ENCODE results near the gene MGMT.

Gene MGMT

GRCh38 chr10:129522041-129522585 lies 55.1 kb downstream of the MGMT start:
- no peak for DNase-seq

DNA sequence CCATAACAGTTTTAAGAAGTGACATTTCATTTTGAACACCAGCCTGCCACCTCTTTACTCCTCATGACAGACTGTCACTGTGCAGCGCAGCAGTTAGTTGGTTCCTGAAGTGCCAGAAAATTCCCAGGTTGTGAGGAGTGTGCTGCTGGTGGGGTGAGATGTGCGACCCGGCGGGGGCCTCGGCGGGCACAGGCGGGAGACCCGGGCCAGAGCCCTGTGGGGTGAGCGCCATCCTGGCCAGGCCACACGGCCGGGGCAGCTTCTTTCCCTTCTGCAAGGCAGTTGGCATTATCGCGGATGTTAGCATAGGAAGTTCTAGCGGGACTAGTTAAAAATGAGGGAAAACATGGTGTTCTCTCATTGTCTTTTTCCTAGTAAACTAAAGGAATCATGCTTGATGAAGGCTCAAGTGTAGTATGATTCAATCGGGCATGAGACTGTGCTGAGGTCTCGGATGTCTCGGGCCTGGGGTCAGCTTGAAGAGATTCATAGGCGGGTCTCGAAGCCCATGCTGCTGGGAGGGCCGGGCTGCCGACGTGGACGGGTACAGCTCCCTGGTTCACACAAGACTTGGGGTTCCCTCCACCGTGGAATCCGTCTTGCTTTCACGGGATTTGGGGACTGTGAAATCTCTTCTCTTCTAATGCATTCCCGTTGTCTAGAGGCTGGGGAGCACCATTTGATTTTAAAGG lies 56.1 kb downstream of the MGMT start:
- DNase-seq = no peak

DNA sequence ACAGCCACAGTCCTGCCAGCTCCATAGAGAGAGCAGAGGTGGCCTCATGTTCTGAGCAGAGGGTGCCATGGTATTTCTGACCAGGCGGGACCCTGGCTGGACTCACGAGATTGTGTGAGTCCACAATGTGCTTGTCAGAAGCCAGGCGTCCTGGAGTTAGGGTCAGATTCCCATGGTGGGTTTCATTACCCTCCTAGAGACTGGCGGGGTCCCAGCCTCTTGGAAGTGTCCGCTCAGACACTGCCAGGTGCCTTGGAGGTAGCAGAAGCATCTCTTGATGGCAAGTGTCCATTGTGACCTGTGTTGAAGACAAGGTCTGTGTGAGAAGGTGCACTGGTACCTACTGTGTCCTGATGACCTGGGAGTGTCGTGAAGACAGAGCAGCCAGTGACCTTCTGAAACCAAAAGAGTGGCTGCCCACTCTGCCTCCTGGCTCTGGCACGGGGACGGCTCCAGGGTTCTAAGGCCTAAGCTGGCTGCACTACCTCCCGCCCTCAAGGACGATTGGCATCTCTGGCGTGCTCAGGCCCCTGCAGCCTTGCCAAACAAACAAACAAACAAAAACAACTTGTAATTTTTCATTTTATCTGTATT lies 56.8 kb downstream of the MGMT start:
- no peak for DNase-seq

DNA sequence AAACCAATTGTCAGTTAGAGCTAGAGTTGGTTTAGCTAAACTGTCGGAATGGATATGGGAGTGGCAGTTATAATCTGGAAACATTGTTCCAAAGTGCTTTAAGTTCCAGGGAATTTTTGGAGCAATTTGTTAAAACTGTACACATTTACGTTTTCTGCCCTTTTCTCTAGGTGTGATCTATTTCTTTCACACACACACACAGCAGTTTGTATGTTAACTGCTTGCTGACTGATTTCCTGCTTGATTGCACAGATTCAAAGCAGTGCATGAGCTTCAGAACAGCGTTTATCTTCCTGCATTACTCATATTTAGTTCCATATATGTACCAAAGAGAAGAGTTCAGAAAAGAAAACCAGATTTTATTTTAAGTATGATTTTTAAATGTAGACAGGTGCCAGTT lies 57.9 kb downstream of the MGMT start:
- DNase-seq = no peak

DNA sequence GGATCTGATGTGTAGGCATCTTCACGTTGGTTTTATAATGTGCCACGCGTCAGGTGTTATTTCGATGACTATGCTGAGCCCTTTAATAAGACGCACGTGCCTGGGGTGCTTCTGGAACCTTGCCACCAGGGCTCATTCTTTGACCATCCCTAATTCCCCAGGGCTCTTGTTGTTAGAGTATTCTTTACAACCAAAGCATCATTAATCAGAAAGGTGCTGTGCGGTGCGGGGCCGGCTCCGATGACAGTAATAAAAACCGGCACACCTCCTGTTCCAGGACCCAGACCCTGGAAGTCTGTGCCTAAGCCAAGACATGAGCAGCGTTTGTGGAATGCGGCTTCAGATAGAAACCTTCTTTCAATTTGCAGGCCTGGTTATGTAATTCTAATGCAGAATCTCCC lies 58.4 kb downstream of the MGMT start:
- no peak for DNase-seq

DNA sequence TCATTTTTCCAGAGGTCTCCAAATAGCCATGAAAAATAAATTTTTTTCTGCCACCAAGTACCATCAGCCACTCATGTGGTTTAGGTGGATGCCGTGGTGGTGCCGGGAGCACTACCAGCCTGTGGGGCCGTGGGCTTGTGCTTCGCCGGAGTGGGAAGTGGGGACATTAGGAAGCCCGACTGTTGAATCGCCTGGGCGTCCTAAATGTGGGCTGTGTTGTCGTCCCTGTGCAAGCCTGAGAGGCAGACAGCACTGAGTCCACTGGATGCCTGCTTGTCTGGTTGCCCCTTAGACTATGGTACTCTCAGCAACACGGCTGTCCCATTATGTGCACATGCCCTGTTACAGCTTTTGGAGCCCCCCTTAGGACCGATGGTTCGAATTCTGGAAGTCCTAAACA lies 59.9 kb downstream of the MGMT start:
- no peak for DNase-seq

- DNase-seq = no peak
Observed at GRCh38 chr10:129528376-129528978, 61.4 kb downstream of the MGMT start.

DNA sequence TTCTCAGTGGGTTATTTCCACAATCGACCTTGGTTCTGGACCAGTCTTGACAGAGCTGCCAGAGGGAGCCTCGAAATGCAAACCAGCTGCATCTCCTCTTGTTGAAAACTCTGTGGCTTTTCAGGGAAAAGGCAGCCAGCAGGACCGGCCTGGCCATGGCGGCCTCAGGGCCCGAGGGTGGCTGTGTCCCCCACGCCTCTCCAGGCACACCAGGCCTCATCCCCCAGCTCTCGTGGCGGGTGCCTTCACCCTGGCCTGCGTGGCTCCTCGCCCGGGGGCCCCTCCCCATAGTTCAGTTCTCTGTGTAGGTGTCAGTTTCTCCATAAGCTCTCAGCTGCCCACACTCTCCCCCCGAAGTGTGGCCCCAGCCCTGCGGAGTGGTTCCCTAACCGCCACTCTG lies 63.5 kb downstream of the MGMT start:
- no peak for DNase-seq

- DNase-seq = no peak
Observed at GRCh38 chr10:129531195-129531968, 64.3 kb downstream of the MGMT start.

GRCh38 chr10:129531969-129532660 lies 65.1 kb downstream of the MGMT start:
- DNase-seq = no peak

- DNase-seq = no peak
Observed at GRCh38 chr10:129532838-129533237, 65.8 kb downstream of the MGMT start.

DNA sequence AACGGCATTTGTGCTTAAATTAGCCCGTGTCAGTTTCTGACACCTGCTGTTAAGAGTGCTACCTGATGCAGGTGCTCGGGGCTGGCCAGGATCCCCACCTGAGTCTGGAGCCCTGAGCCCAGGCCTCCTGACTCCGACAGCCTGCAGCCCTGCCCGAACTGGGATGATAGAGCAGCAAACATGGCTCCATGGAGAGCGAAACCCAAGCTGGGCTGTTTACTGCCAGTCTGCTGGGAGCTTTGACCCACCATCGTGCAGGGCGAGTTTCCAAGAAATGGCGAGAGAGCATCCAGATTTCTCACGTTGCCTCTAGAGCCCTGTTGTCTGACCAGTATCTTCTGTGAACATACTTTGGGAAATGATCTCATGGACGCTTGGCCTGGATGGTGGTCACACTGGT lies 66.2 kb downstream of the MGMT start:
- no peak for DNase-seq

GRCh38 chr10:129534826-129535225 lies 67.8 kb downstream of the MGMT start:
- no peak for DNase-seq

GRCh38 chr10:129536336-129536735 lies 69.3 kb downstream of the MGMT start:
- DNase-seq = no peak

DNA sequence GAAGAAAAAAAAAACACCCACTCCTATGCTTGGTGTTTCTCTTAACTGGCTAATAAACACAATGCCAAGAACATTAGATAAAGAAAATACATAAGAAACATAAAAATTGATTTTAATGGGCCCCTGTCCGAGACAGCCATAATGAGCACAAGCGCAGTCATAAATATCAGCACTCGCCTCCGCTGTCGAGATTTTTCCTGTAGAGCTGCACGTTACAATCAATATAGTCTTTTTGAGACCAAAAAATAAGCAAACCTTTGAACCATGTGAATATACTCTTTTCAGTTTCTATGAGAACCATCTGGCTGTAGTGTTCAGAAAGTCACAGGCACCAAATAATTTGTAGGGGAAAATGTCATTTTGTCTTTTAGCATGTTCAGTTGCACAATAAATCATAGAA lies 70.1 kb downstream of the MGMT start:
- DNase-seq = no peak

- DNase-seq = no peak
Observed at GRCh38 chr10:129538236-129538635, 71.2 kb downstream of the MGMT start.

DNA sequence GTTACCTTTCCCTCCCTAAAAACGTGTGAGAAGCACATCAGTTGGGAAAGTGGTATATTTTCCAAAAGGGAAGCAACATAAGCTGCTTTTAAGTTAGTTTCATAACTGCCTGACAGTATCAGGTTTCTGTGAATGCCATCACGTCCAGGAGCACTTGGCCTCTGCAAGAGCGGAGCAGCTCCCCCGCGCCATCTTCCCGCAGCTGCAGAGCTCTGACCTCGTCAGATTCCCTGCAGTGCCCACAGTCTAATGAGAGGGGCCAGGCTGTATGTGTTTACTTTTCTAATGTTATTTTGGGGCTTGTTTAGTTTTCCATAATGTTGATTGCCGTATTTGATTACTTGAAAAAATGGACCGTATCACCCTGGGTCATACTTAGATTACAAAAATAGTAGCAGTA lies 74.2 kb downstream of the MGMT start:
- DNase-seq = no peak

GRCh38 chr10:129541748-129542487 lies 74.9 kb downstream of the MGMT start:
- DNase-seq = no peak

- DNase-seq = no peak
Observed at GRCh38 chr10:129542589-129542988, 75.5 kb downstream of the MGMT start.

DNA sequence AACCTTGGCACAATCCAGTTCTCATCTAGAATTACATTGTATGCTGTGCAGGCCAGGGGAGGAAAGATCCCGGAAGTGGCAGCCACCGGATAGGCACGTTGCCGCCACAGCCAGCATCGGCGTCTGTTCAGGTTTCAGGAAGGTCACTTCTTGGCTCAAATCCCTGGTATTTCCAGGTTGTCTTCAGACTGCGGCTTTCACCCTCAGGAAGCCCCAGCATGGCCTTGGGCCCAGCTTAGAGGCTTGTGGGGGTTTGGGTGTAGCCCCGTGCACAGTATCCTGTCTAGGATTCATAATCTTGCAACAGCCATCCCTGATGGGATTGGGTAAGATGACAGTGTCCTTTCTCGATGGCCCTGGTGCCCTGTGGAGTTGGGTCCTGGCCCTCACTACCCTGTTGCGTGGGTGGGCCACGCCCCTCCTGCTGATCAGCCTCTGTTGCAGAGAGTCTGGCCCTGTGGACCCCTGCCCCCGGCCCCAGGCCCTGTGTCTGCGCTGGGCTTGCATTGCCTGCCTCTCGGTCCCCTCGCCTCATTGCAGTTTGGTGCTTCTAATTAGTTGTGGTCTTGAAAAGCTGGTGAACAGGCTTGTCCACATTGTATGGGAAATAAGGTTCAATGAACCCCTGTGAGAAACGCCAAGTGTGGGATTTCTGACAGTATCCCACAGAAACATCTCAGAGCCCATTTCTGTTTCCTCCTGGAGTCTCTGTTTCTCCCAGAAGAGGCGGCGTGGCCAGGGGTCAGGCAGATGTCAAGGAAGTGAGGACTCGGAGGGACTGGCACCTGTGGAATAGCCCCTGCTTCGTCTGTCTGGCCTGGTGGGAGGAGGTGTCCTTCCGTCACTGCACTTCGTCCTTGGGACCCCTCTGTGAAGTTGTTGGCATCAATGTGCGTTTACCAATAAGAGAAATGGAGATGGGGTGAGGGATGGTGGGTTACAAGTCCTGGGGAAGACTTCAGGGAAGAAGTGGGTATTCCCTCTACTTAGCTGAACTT lies 77.5 kb downstream of the MGMT start:
- DNase-seq = no peak

- no peak for DNase-seq
Observed at GRCh38 chr10:129545261-129545660, 78.2 kb downstream of the MGMT start.

Measured in activated gamma-delta T cell treated with Interleukin-2 at 50 U/mL for 16 hours (primary cell).